GM12875 (cell line): Measurements from ENCODE around the gene COL5A2.

Source experiments
- H3K4me3 ChIP-seq: one replicate; pipeline ENCODE4 v1.5.1; 2011; ENCODE audit warnings: low read depth, low read length, control low read depth
- CTCF ChIP-seq: IDR thresholded peaks from 2 replicates; pipeline ENCODE4 v1.5.1; 2011; ENCODE audit warnings: low read depth, mild to moderate bottlenecking, control low read depth, inconsistent platforms, low read length, moderate library complexity, borderline replicate concordance; ENCODE audit not compliant: insufficient read depth

COL5A2 gene

GRCh38 chr2:189143925-189144324, 35.6 kb downstream of the COL5A2 start:
- TF ChIP-seq CTCF = no peak
- H3K4me3 ChIP-seq = no peak overlapping the region

GRCh38 chr2:189142893-189143759, 36.4 kb downstream of the COL5A2 start:
- H3K4me3 ChIP-seq = no peak overlapping the region
- TF ChIP-seq CTCF = peak; percentile 81

GRCh38 chr2:189138800-189139199, 40.8 kb downstream of the COL5A2 start:
- H3K4me3 ChIP-seq = no peak overlapping the region
- TF ChIP-seq CTCF = no peak

- H3K4me3 ChIP-seq = no peak overlapping the region
- no peak for TF ChIP-seq CTCF
Measured at GRCh38 chr2:189137519-189137918, 42.0 kb downstream of the COL5A2 start.

- no peak for TF ChIP-seq CTCF
- H3K4me3 ChIP-seq = no peak overlapping the region
Measured at GRCh38 chr2:189134485-189134884, 45.1 kb downstream of the COL5A2 start.

GRCh38 chr2:189131991-189132390, 47.6 kb downstream of the COL5A2 start:
- no peak overlapping the region for H3K4me3 ChIP-seq
- no peak for TF ChIP-seq CTCF

GRCh38 chr2:189129971-189130370, 49.6 kb downstream of the COL5A2 start:
- no peak for TF ChIP-seq CTCF
- no peak overlapping the region for H3K4me3 ChIP-seq
